Thoracic aorta (tissue), 2 donors: ENCODE data around the gene PPP1R9B. TPM values are rescaled to one million over a fixed set of nuclear protein-coding genes. Genes with fewer than 3 reads are reported as not detected.

ENCODE experiments used
- ATAC-seq: fragments of 150-250 bp; one replicate; pipeline ENCODE4 v1.8.0; 2017; ENCODE audit warnings: low read depth; ENCODE audit not compliant: insufficient number of reproducible peaks, low FRiP score
- DNase-seq: peaks from one replicate; pipeline ENCODE4 v3.0.0-alpha.2; 2020; ENCODE audit warnings: low spot score
- H3K27ac ChIP-seq, 2 donors: fragments of 200-600 bp; sonication (generic); 1 replicate in 1 of 2; 2 replicates in 1 of 2; pipeline ENCODE4 v1.5.1; 2016; ENCODE audit warnings: mild to moderate bottlenecking in 2 of 2, moderate library complexity in 2 of 2
- H3K27me3 ChIP-seq: fragments of 200-600 bp; sonication (generic); replicated peaks from 2 replicates; pipeline ENCODE4 v1.6.0; 2016; ENCODE audit warnings: mild to moderate bottlenecking; ENCODE audit not compliant: insufficient read depth
- H3K36me3 ChIP-seq: fragments of 200-600 bp; sonication (generic); one replicate; pipeline ENCODE4 v1.5.1; 2016
- H3K4me1 ChIP-seq, 2 donors: fragments of 200-600 bp; sonication (generic); 1 replicate in 1 of 2; 2 replicates in 1 of 2; pipeline versions ENCODE4 v1.5.1 to v1.6.0; 2016; ENCODE audit warnings: low read depth in 2 of 2, mild to moderate bottlenecking in 1 of 2; ENCODE audit not compliant: control insufficient read depth in 1 of 2
- H3K4me3 ChIP-seq: fragments of 200-600 bp; sonication (generic); 2 replicates; pipeline ENCODE4 v1.5.1; 2016; ENCODE audit warnings: mild to moderate bottlenecking
- H3K9me3 ChIP-seq: fragments of 200-600 bp; sonication (generic); 2 replicates; pipeline ENCODE4 v1.5.1; 2016
- CTCF ChIP-seq: fragments of 200-600 bp; sonication (generic); IDR thresholded peaks from one replicate; pipeline ENCODE4 v1.5.1; 2019; ENCODE audit warnings: antibody characterized with exemption
- total RNA-seq, 2 donors: library from RNA; depleted of rRNA; stranded (reverse); fragments of >200 nt; gene quantifications; one replicate each; pipeline versions ENCODE4 v1.1.0 to v1.2.3, GENCODE V29; 2016

The PPP1R9B gene
- total RNA-seq, 2 donors from 2014 or later: 53.3 to 67.1 TPM

- Histone ChIP-seq H3K27ac (peak overlapping the region; percentile 86 to 88), H3K9me3 (no peaks in the 10 kb centered on the region), H3K36me3 (peaks cover 16% of the 10 kb centered on the region), H3K4me1 (peaks cover 16 to 62% of the 10 kb centered on the region in 2 donors), H3K27me3 (no peaks in the 10 kb centered on the region), H3K4me3 (peak overlapping the region; percentile 6)
- no peak for ATAC-seq
- no peak for TF ChIP-seq CTCF
- DNase-seq: no peak
These were observed 33.0 kb upstream of the PPP1R9B start for GRCh38 chr17:50183421-50183994.

GRCh38 chr17:50182783-50183420, 32.4 kb upstream of the PPP1R9B start:
- H3K4me1 ChIP-seq: peaks cover 17 to 58% of the 10 kb centered on the region in 2 donors
- no peaks in the 10 kb centered on the region for H3K9me3 ChIP-seq
- DNase-seq: no peak
- H3K27me3 ChIP-seq: no peaks in the 10 kb centered on the region
- no peak overlapping the region for H3K4me3 ChIP-seq
- H3K36me3 ChIP-seq: peaks cover 11% of the 10 kb centered on the region
- H3K27ac ChIP-seq: peak overlapping the region; percentile 86 to 88
- ATAC-seq: no peak
- no peak for TF ChIP-seq CTCF

- no peak overlapping the region for H3K4me3 ChIP-seq
- no peak for DNase-seq
- peaks cover 11% of the 10 kb centered on the region for H3K36me3 ChIP-seq
- peak overlapping the region; percentile 86 to 88 for H3K27ac ChIP-seq
- no peaks in the 10 kb centered on the region for H3K9me3 ChIP-seq
- ATAC-seq: no peak
- peaks cover 27 to 58% of the 10 kb centered on the region in 2 donors for H3K4me1 ChIP-seq
- H3K27me3 ChIP-seq: no peaks in the 10 kb centered on the region
- TF ChIP-seq CTCF: no peak
These were observed 31.4 kb upstream of the PPP1R9B start for GRCh38 chr17:50181591-50182560.

GRCh38 chr17:50181144-50181543, 30.7 kb upstream of the PPP1R9B start:
- Histone ChIP-seq H3K4me1 (peaks cover 28 to 58% of the 10 kb centered on the region in 2 donors), H3K9me3 (no peaks in the 10 kb centered on the region), H3K27me3 (no peaks in the 10 kb centered on the region), H3K36me3 (peaks cover 3% of the 10 kb centered on the region), H3K4me3 (no peak overlapping the region), H3K27ac (peak overlapping the region; percentile 86 to 88)
- TF ChIP-seq CTCF: no peak
- DNase-seq (no peak), ATAC-seq (no peak)

- Histone ChIP-seq H3K9me3 (no peaks in the 10 kb centered on the region), H3K4me3 (no peak overlapping the region), H3K4me1 (peaks cover 33 to 58% of the 10 kb centered on the region in 2 donors), H3K27ac (peak overlapping the region; percentile 45 to 86), H3K27me3 (no peaks in the 10 kb centered on the region), H3K36me3 (no peaks in the 10 kb centered on the region)
- DNase-seq: no peak
- no peak for TF ChIP-seq CTCF
- no peak for ATAC-seq
These were observed 30.1 kb upstream of the PPP1R9B start for GRCh38 chr17:50180620-50181019.
